ENCODE results near the gene YRDC. TPM values are rescaled to one million over a fixed set of nuclear protein-coding genes. Genes with fewer than 3 reads are reported as not detected.

The YRDC gene
- total and polyA plus RNA-seq, 2 of the 13 experiments (the other 11 are each of a cell fraction or from before 2014, with no cell fraction given): 27.5 to 29.2 TPM

GRCh38 chr1:37845786-37846185, 37.8 kb upstream of the YRDC start:
- H3K4me3 ChIP-seq (replicated peaks in 1 of 3; ENCODE audit: insufficient read depth in 1 of 3, low read depth in 2 of 3, low read length in 3 of 3): no peak overlapping the region
- in situ Hi-C loops (cut with HindIII; ENCODE audit: extremely low pct_ligation_motif_present, low pct_unique_long_range_greater_than_20kb): no loop called here
- H3K27ac ChIP-seq (ENCODE audit: extremely low read length, insufficient read depth, low read length): no peak overlapping the region
- H3K4me1 ChIP-seq (ENCODE audit: insufficient read depth, low read length): no peaks in the 10 kb centered on the region
- ATAC-seq (no peak), FAIRE-seq (no peak), DNase-seq (ENCODE audit: low spot score) (no peak)
- 93% methylated on average over 3 of the region's 3 CpGs for WGBS (ENCODE audit: low lambda C conversion rate)
- TF ChIP-seq KLF16 (CRISPR knock-in tag; IDR thresholded peaks at IDR 0.05) (no peak), ZNF589 (CRISPR knock-in tag; conservative IDR thresholded peaks at IDR 0.05) (no peak), ZNF362 (CRISPR knock-in tag; IDR thresholded peaks at IDR 0.05; ENCODE audit: borderline replicate concordance) (no peak), POGZ (CRISPR knock-in tag; IDR thresholded peaks at IDR 0.05) (no peak), TRAFD1 (CRISPR knock-in tag; IDR thresholded peaks at IDR 0.05; ENCODE audit: borderline replicate concordance) (no peak), BCL3 (CRISPR knock-in tag; IDR thresholded peaks at IDR 0.05) (no peak), E2F2 (CRISPR knock-in tag; IDR thresholded peaks at IDR 0.05; ENCODE audit: borderline replicate concordance) (no peak), TFAP4 (IDR thresholded peaks at IDR 0.05; ENCODE audit: borderline replicate concordance, low read depth) (no peak), ZSCAN31 (CRISPR knock-in tag; IDR thresholded peaks at IDR 0.05; ENCODE audit: low read depth) (no peak), JUNB (CRISPR knock-in tag; IDR thresholded peaks at IDR 0.05; ENCODE audit: borderline replicate concordance) (no peak), ZNF766 (CRISPR knock-in tag; IDR thresholded peaks at IDR 0.05; ENCODE audit: borderline replicate concordance) (no peak), MAX (IDR thresholded peaks at IDR 0.05) (no peak), SAFB2 (CRISPR knock-in tag; IDR thresholded peaks at IDR 0.05; ENCODE audit: borderline replicate concordance, low read depth) (no peak)
- POLR2A ChIA-PET: interaction anchor here (1.2 kb wide), 1 partner anchor 14 kb away, joined by 3 read pairs; the partner anchor contains the start of gene MTF1
- H3K4me2 ChIP-seq (ENCODE audit: low read depth, low read length): no peak overlapping the region
- no peaks in the 10 kb centered on the region for H3K9me3 ChIP-seq (ENCODE audit: low read length)
- peaks cover 8% of the 10 kb centered on the region for H3K79me2 ChIP-seq (ENCODE audit: insufficient read depth, low read length)
- H2AFZ ChIP-seq (ENCODE audit: low read length): no peak overlapping the region
- no peaks in the 10 kb centered on the region; a peak in 1 of 5 replicates for H3K27me3 ChIP-seq (ENCODE audit: control insufficient read depth in 1 of 2, insufficient read depth in 2 of 2, low read length in 2 of 2)
- H3K9ac ChIP-seq (ENCODE audit: insufficient read depth, low read depth, low read length): no peak overlapping the region
- no peaks in the 10 kb centered on the region for H4K20me1 ChIP-seq (ENCODE audit: insufficient read depth, low read length)
- intact Hi-C loops (cut with micrococcal nuclease; ENCODE audit: unreplicated experiment): no loop called here
- no TSS peak for BruUV-seq (replicated peaks)
- CTCF ChIA-PET (ENCODE audit: low intra/inter-chr PET ratio, low total read pairs): no interaction called here
- H3K36me3 ChIP-seq (replicated peaks in 1 of 2; ENCODE audit: control insufficient read depth in 1 of 2, insufficient read depth in 2 of 2, low read length in 2 of 2): peaks cover 7 to 15% of the 10 kb centered on the region in 2 experiments; a peak in 4 of 5 replicates

Data from HepG2 (cell line).